NK-92 treated with Interleukin-12 subunit alpha and Interleukin-12 subunit beta, amount 100 ng/mL, for 24 hours (cell line): ENCODE measurements around the gene NCS1.

ENCODE experiments used
- DNase-seq: peaks from one replicate; lab custom pipeline; 2025; lab: John Stamatoyannopoulos, UW

The NCS1 gene

GRCh38 chr9:130172161-130172857 lies at the start of gene NCS1:
Gene NCS1, plus strand, starts transcription at chr9:130172404. Its CDS starts 260 bp downstream, at chr9:130172664.
- DNase-seq = no peak

GRCh38 chr9:130122456-130122855 lies 49.7 kb upstream of the NCS1 start:
- DNase-seq = no peak

- no peak for DNase-seq
Measured at GRCh38 chr9:130124085-130124860, 47.9 kb upstream of the NCS1 start.

- no peak for DNase-seq
Measured at GRCh38 chr9:130126721-130127433, 45.3 kb upstream of the NCS1 start.

GRCh38 chr9:130128251-130128650 lies 44.0 kb upstream of the NCS1 start:
- DNase-seq = peak; percentile 65

- peak; percentile 58 for DNase-seq
Measured at GRCh38 chr9:130128733-130129431, 43.3 kb upstream of the NCS1 start.

GRCh38 chr9:130129432-130130061 lies 42.7 kb upstream of the NCS1 start:
- no peak for DNase-seq

GRCh38 chr9:130132746-130133145 lies 39.5 kb upstream of the NCS1 start:
- no peak for DNase-seq

- DNase-seq = no peak
Measured at GRCh38 chr9:130137081-130137640, 35.0 kb upstream of the NCS1 start.

GRCh38 chr9:130137641-130138081 lies 34.5 kb upstream of the NCS1 start:
- DNase-seq = no peak

- no peak for DNase-seq
Measured at GRCh38 chr9:130138171-130138653, 34.0 kb upstream of the NCS1 start.

- DNase-seq = no peak
Measured at GRCh38 chr9:130138791-130139190, 33.4 kb upstream of the NCS1 start.

GRCh38 chr9:130139251-130139650 lies 33.0 kb upstream of the NCS1 start:
- no peak for DNase-seq

GRCh38 chr9:130140706-130141105 lies 31.5 kb upstream of the NCS1 start:
- no peak for DNase-seq

GRCh38 chr9:130142056-130142455 lies 30.1 kb upstream of the NCS1 start:
- DNase-seq = no peak

GRCh38 chr9:130142641-130143040 lies 29.6 kb upstream of the NCS1 start:
- no peak for DNase-seq

GRCh38 chr9:130143279-130143893 lies 28.8 kb upstream of the NCS1 start:
- DNase-seq = no peak

GRCh38 chr9:130143958-130144366 lies 28.2 kb upstream of the NCS1 start:
- DNase-seq = no peak

GRCh38 chr9:130144703-130145102 lies 27.5 kb upstream of the NCS1 start:
- DNase-seq = no peak

GRCh38 chr9:130145658-130146057 lies 26.5 kb upstream of the NCS1 start:
- DNase-seq = no peak

GRCh38 chr9:130147198-130147597 lies 25.0 kb upstream of the NCS1 start:
- DNase-seq = no peak
